Measurements from ENCODE around the gene UACA.

UACA gene

GRCh38 chr15:70783041-70783440 lies 19.7 kb upstream of the UACA start:
- no peak for DNase-seq

GRCh38 chr15:70781236-70781635 lies 17.9 kb upstream of the UACA start:
- DNase-seq: no peak

- DNase-seq: no peak
Measured at GRCh38 chr15:70778258-70779076, 15.1 kb upstream of the UACA start.

- DNase-seq: no peak
Measured at GRCh38 chr15:70777170-70777926, 14.0 kb upstream of the UACA start.

- DNase-seq: no peak
Measured at GRCh38 chr15:70775160-70775559, 11.8 kb upstream of the UACA start.

GRCh38 chr15:70772402-70772801 lies 9.0 kb upstream of the UACA start:
- DNase-seq: no peak

GRCh38 chr15:70770863-70771262 lies 7.5 kb upstream of the UACA start:
- no peak for DNase-seq

GRCh38 chr15:70768257-70768883 lies 5.0 kb upstream of the UACA start:
- peak in 1 of 51 donors; percentile 1 for DNase-seq

- no peak for DNase-seq
Measured at GRCh38 chr15:70767667-70768066, 4.3 kb upstream of the UACA start.

GRCh38 chr15:70766597-70766996 lies 3.2 kb upstream of the UACA start:
- DNase-seq: no peak

- DNase-seq: no peak
Measured at GRCh38 chr15:70765504-70766281, 2.3 kb upstream of the UACA start.

- DNase-seq: no peak
Measured at GRCh38 chr15:70763950-70764730, 782 bp upstream of the UACA start.

- peak in 7 of 51 donors; percentile 14 to 40 (median 23) for DNase-seq
Measured at GRCh38 chr15:70762469-70763119, 764 bp downstream of the UACA start.

- no peak for DNase-seq
Measured at GRCh38 chr15:70761931-70762468, 1.4 kb downstream of the UACA start.

GRCh38 chr15:70761046-70761445 lies 2.3 kb downstream of the UACA start:
- no peak for DNase-seq

- DNase-seq: no peak
Measured at GRCh38 chr15:70758790-70759462, 4.4 kb downstream of the UACA start.

GRCh38 chr15:70757627-70758026 lies 5.7 kb downstream of the UACA start:
- DNase-seq: no peak

GRCh38 chr15:70754862-70755261 lies 8.5 kb downstream of the UACA start:
- no peak for DNase-seq

GRCh38 chr15:70753101-70753829 lies 10.1 kb downstream of the UACA start:
- no peak for DNase-seq

Measured in hypothalamus (tissue), 51 donors.